Measurements from ENCODE around the gene MFRP. TPM values are rescaled to one million over a fixed set of nuclear protein-coding genes. Genes with fewer than 3 reads are reported as not detected.
A peak's percentile ranks its signal among the peaks of the same experiment; 100 is the strongest.

The MFRP gene
- total and polyA plus RNA-seq, 9 of the 15 experiments (the other 6 are each of a cell fraction or from before 2014, with no cell fraction given), result not detected

GRCh38 chr11:119319700-119320239, 26.7 kb downstream of the MFRP start (continued):
- TF ChIP-seq CHD2 (IDR thresholded peaks at IDR 0.05; ENCODE audit: low read depth, low read length), result no peak
- TF ChIP-seq MECOM (CRISPR knock-in tag; IDR thresholded peaks at IDR 0.05), result 0 out of 2 replicates have a peak, but pooled peaks have one; percentile 26
- TF ChIP-seq ZNF764 (CRISPR knock-in tag; IDR thresholded peaks at IDR 0.05; ENCODE audit: low read depth), result no peak
- TF ChIP-seq CUX1 (CRISPR knock-in tag; IDR thresholded peaks at IDR 0.05), result no peak
- no peak for TF ChIP-seq KLF6 (CRISPR knock-in tag; IDR thresholded peaks at IDR 0.05; ENCODE audit: borderline replicate concordance)
- no peak for TF ChIP-seq SIN3A (IDR thresholded peaks at IDR 0.05; ENCODE audit: borderline replicate concordance in 2 of 2, control insufficient read depth in 1 of 2, low read depth in 2 of 2, low read length in 2 of 2)
- TF ChIP-seq NCOR1 (IDR thresholded peaks at IDR 0.05), result peak; percentile 85
- no peak for TF ChIP-seq ATF3 (IDR thresholded peaks at IDR 0.05)
- no peak for TF ChIP-seq ATF3 (CRISPR knock-in tag; conservative IDR thresholded peaks at IDR 0.05)
- no peak for TF ChIP-seq ZBTB43 (CRISPR knock-in tag; IDR thresholded peaks at IDR 0.05)
- TF ChIP-seq TEAD1 (CRISPR knock-in tag; IDR thresholded peaks at IDR 0.05), result no peak
- TF ChIP-seq MAX (CRISPR knock-in tag; IDR thresholded peaks at IDR 0.05), result no peak
- TF ChIP-seq ATF7 (IDR thresholded peaks at IDR 0.05), result no peak
- no peak for TF ChIP-seq TCF7L2 (IDR thresholded peaks at IDR 0.05; ENCODE audit: low read depth, low read length)
- TF ChIP-seq CREB3L1 (IDR thresholded peaks at IDR 0.05; ENCODE audit: borderline replicate concordance, low read depth), result no peak
- TF ChIP-seq SIRT6 (IDR thresholded peaks at IDR 0.05; ENCODE audit: low read depth, low read length), result no peak
- TF ChIP-seq KLF13 (tag; IDR thresholded peaks at IDR 0.05; ENCODE audit: borderline replicate concordance, low read depth), result no peak
- TF ChIP-seq STAT5B (CRISPR knock-in tag; IDR thresholded peaks at IDR 0.05), result no peak
- TF ChIP-seq SRSF1 (IDR thresholded peaks at IDR 0.05; ENCODE audit: low read depth, low read length), result no peak

All from K562 (cell line).